IPS DF 19.7 (cell line): ENCODE measurements around the gene SLC12A4.
A peak's percentile ranks its signal among the peaks of the same experiment; 100 is the strongest.
"Not testable (repeated sequence)": the region's sequence is repeated elsewhere in the genome, so short reads cannot be mapped to it uniquely, and the experiment has no call there.

Source experiments
- DNase-seq: peaks from one replicate; pipeline ENCODE4 v3.0.0-alpha.2; 2013; ENCODE audit warnings: low read depth, low spot score

SLC12A4 gene

GRCh38 chr16:67941469-67942199 lies 26.8 kb downstream of the SLC12A4 start:
- DNase-seq = no peak

- no peak for DNase-seq
These were observed 27.9 kb downstream of the SLC12A4 start for GRCh38 chr16:67940446-67941089.

- DNase-seq = no peak
These were observed 28.7 kb downstream of the SLC12A4 start for GRCh38 chr16:67939507-67940445.

GRCh38 chr16:67937713-67938112 lies 30.7 kb downstream of the SLC12A4 start:
- DNase-seq = not testable (repeated sequence)

- DNase-seq = no peak
These were observed 31.4 kb downstream of the SLC12A4 start for GRCh38 chr16:67936880-67937605.

- no peak for DNase-seq
These were observed 32.1 kb downstream of the SLC12A4 start, which contains the start of gene PSMB10 for GRCh38 chr16:67936124-67936879. TSS of gene PSMB10 (minus strand) at chr16:67936850. CDS start at chr16:67936749, 101 bp downstream.

GRCh38 chr16:67935402-67936123 lies 32.9 kb downstream of the SLC12A4 start:
- DNase-seq = peak; percentile 88

- DNase-seq = no peak
These were observed 33.4 kb downstream of the SLC12A4 start for GRCh38 chr16:67935101-67935401.

GRCh38 chr16:67934306-67935100 lies 33.9 kb downstream of the SLC12A4 start:
- DNase-seq = no peak

GRCh38 chr16:67933805-67934204 lies 34.6 kb downstream of the SLC12A4 start:
- no peak for DNase-seq

- DNase-seq = no peak
These were observed 36.0 kb downstream of the SLC12A4 start for GRCh38 chr16:67932462-67932840.

- no peak for DNase-seq
These were observed 36.5 kb downstream of the SLC12A4 start, which contains the start of gene CTRL for GRCh38 chr16:67931712-67932461. TSS of gene CTRL (minus strand) at chr16:67931862. CDS start at chr16:67931852, 10 bp downstream.

GRCh38 chr16:67930678-67931211 lies 37.7 kb downstream of the SLC12A4 start:
- no peak for DNase-seq

- DNase-seq = no peak
These were observed 38.2 kb downstream of the SLC12A4 start for GRCh38 chr16:67930191-67930590.

- no peak for DNase-seq
These were observed 39.7 kb downstream of the SLC12A4 start for GRCh38 chr16:67928561-67929364.

- no peak for DNase-seq
These were observed 40.3 kb downstream of the SLC12A4 start for GRCh38 chr16:67928147-67928546.
